H1 (cell line): ENCODE data around the gene MAP1LC3A. TPM values are rescaled to one million over a fixed set of nuclear protein-coding genes. Genes with fewer than 3 reads are reported as not detected.

Experiments
- CHD2 ChIP-seq: IDR thresholded peaks from 2 replicates; pipeline ENCODE4 v1.6.1; 2012; ENCODE audit warnings: low read length, improper control_type of control experiment
- POU5F1 ChIP-seq: IDR thresholded peaks from 2 replicates; pipeline ENCODE4 v1.6.1; 2011; ENCODE audit warnings: low read depth, mild to moderate bottlenecking, low read length, moderate library complexity
- SP4 ChIP-seq: IDR thresholded peaks from 2 replicates; pipeline ENCODE4 v1.6.1; 2012; ENCODE audit warnings: low read length, inconsistent platforms
- SUZ12 ChIP-seq: fragments of 200-600 bp; sonication (generic); IDR thresholded peaks from 2 replicates; pipeline ENCODE4 v1.6.1; 2012; ENCODE audit warnings: mild to moderate bottlenecking, inconsistent platforms, low read length, moderate library complexity, mixed read lengths
- polyA plus RNA-seq, 7 experiments: library from polyadenylated mRNA; depleted of rRNA in 3 of 7; stranded (reverse) in 5 of 7; unstranded in 2 of 7; fragments of >200 nt in 5 of 7; fragments of 200-250 nt in 2 of 7; gene quantifications; 1 replicate in 5 of 7; 2 replicates in 1 of 7; 4 replicates in 1 of 7; pipeline versions ENCODE4 v1.2.1 to v1.2.3, GENCODE V29; 2011 to 2013; ENCODE audit warnings: missing spikeins in 2 of 7, mixed read lengths in 2 of 7
- total RNA-seq: library from RNA; stranded (reverse); fragmentation: NEBNext Ultra II Directional; extraction: Animal tissue kit (Norgen Biotek cat#: 25700); gene quantifications from 2 replicates; pipeline ENCODE4 v1.2.1, GENCODE V29; 2021

The MAP1LC3A gene
- total and polyA plus RNA-seq, 2 of the 8 experiments (the other 6 are each of a cell fraction or from before 2014, with no cell fraction given) = 5.0 to 6.1 TPM

DNA sequence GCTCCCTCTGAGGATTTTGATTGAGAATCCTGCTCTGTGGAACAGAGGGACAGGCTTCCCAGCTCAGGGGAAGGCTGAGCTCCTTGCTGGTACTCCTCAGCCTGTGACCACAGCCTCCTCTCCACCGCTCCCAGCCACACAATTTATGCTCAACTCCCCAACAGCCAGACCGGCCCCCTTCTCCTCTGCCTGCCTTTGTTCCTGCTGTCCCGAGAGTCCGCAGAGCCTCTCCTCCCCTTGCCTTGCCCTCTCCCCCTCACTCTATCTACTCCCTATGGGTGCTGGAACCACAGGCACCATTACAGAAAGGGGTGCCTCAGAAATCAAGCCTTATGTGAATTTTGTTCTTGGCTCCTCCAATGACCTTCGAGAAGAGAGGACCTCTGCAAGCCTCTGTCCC lies 15.9 kb downstream of the MAP1LC3A start (continued):
- no peak for TF ChIP-seq CHD2
- TF ChIP-seq POU5F1 = no peak
- TF ChIP-seq SP4 = no peak
- TF ChIP-seq SUZ12 = no peak
